Activated CD4-positive, alpha-beta T cell treated with anti-CD3 and anti-CD28 coated beads, Interleukin-10, Interleukin-2, amounts not matched to agents 100 ng/mL and 50 ng/mL, durations not matched to agents 16 hours and 8 hours (primary cell): ENCODE data around the gene SLC25A13.
A peak's percentile ranks its signal among the peaks of the same experiment; 100 is the strongest.
"Not testable (repeated sequence)": the region's sequence is repeated elsewhere in the genome, so short reads cannot be mapped to it uniquely, and the experiment has no call there.

Experiments used
- DNase-seq: peaks from one replicate; pipeline ENCODE4 v3.0.0-alpha.2; 2020

Gene SLC25A13

GRCh38 chr7:96297876-96298275, 24.0 kb downstream of the SLC25A13 start:
- DNase-seq = no peak

- not testable (repeated sequence) for DNase-seq
These were observed 24.5 kb downstream of the SLC25A13 start for GRCh38 chr7:96297446-96297845.

GRCh38 chr7:96293911-96294310, 28.0 kb downstream of the SLC25A13 start:
- not testable (repeated sequence) for DNase-seq

- DNase-seq = no peak
These were observed 34.3 kb downstream of the SLC25A13 start for GRCh38 chr7:96287559-96287958.

- DNase-seq = no peak
These were observed 34.8 kb downstream of the SLC25A13 start for GRCh38 chr7:96287132-96287531.

- DNase-seq = peak; percentile 76
These were observed 36.3 kb downstream of the SLC25A13 start for GRCh38 chr7:96285579-96285978.

GRCh38 chr7:96284835-96285234, 37.1 kb downstream of the SLC25A13 start:
- peak; percentile 69 for DNase-seq

GRCh38 chr7:96284240-96284639, 37.7 kb downstream of the SLC25A13 start:
- no peak for DNase-seq

GRCh38 chr7:96282835-96283234, 39.1 kb downstream of the SLC25A13 start:
- no peak for DNase-seq

- no peak for DNase-seq
These were observed 44.0 kb downstream of the SLC25A13 start for GRCh38 chr7:96277921-96278320.

- DNase-seq = no peak
These were observed 45.9 kb downstream of the SLC25A13 start for GRCh38 chr7:96276019-96276418.

GRCh38 chr7:96273716-96274115, 48.2 kb downstream of the SLC25A13 start:
- no peak for DNase-seq

GRCh38 chr7:96269246-96269994, 52.5 kb downstream of the SLC25A13 start:
- DNase-seq = no peak

GRCh38 chr7:96266580-96266979, 55.3 kb downstream of the SLC25A13 start:
- DNase-seq = no peak

- no peak for DNase-seq
These were observed 55.9 kb downstream of the SLC25A13 start for GRCh38 chr7:96266015-96266414.

GRCh38 chr7:96253964-96254363, 67.9 kb downstream of the SLC25A13 start:
- DNase-seq = no peak

- DNase-seq = no peak
These were observed 68.5 kb downstream of the SLC25A13 start for GRCh38 chr7:96253441-96253840.

GRCh38 chr7:96250776-96251361, 71.0 kb downstream of the SLC25A13 start:
- DNase-seq = no peak

- no peak for DNase-seq
These were observed 73.5 kb downstream of the SLC25A13 start for GRCh38 chr7:96248405-96248804.

GRCh38 chr7:96246919-96247318, 75.0 kb downstream of the SLC25A13 start:
- no peak for DNase-seq

- no peak for DNase-seq
These were observed 77.0 kb downstream of the SLC25A13 start for GRCh38 chr7:96244992-96245292.

- no peak for DNase-seq
These were observed 77.5 kb downstream of the SLC25A13 start for GRCh38 chr7:96244244-96244991.

- DNase-seq = no peak
These were observed 78.7 kb downstream of the SLC25A13 start for GRCh38 chr7:96243241-96243640.

GRCh38 chr7:96241855-96242254, 80.0 kb downstream of the SLC25A13 start:
- no peak for DNase-seq
